ENCODE results near the gene GPNMB. TPM values are rescaled to one million over a fixed set of nuclear protein-coding genes. Genes with fewer than 3 reads are reported as not detected.
A peak's percentile ranks its signal among the peaks of the same experiment; 100 is the strongest.

GPNMB gene
- total RNA-seq, 1 experiment from 2014 or later: 14.3 TPM

DNA sequence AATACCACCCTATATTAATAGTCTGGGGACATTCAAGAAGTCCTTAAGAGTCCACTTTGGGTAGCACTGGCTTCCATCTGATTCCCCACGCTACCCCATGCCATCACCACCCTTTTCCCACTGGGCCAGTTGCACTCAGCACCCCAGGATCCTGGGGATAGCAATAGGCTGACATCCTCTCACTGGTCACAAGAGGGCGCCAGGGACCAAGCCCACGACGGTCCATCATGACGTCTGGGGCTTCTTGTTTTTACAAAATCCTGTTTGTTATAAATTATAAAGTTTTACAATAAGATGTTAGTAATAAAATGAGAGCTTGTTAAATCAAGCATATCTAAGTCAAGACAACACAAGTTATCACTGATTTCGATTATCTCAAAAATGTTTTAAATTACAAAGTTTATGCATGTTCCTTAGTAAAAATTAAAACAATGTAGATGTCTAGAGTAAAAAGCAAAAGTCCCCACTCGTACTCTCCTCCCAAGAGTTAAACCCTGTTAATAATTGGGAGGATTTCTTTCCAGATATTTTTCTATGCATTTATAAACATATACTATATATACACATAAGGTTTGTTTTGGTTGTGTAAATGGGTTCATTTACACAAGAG lies 15.4 kb downstream of the GPNMB start:
- peak; percentile 30 for DNase-seq (ENCODE audit: low spot score)
- in situ Hi-C loops (cut with HindIII; ENCODE audit: low sequenced_read_pairs): no loop called here

DNA sequence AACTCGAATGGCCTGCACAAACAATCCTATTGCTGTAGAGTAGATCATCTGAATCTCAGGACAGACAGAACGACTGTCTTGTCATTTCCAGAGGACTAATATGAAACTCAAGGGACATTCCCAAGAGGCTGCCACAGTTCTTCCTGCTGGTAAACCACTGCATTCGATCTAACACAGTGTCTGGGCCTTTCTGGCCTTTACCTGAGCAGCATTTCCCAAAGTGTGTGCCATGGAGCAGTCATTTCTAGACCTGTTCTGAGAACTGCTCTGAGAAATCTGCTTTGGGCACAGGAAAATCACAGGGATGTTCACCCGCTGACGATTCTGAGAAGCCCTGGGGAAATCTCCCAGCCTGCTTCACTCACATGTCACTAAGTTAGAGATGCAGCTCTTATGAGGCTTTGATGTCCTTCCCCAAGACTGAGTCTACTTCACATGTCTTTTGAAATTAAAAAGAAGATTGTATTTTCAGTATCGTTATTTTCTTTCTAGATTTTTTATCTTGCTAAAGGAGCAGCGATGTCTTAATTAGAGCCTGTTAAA lies 18.4 kb downstream of the GPNMB start:
- in situ Hi-C loops (cut with HindIII; ENCODE audit: low sequenced_read_pairs): no loop called here
- DNase-seq (ENCODE audit: low spot score): no peak

DNA sequence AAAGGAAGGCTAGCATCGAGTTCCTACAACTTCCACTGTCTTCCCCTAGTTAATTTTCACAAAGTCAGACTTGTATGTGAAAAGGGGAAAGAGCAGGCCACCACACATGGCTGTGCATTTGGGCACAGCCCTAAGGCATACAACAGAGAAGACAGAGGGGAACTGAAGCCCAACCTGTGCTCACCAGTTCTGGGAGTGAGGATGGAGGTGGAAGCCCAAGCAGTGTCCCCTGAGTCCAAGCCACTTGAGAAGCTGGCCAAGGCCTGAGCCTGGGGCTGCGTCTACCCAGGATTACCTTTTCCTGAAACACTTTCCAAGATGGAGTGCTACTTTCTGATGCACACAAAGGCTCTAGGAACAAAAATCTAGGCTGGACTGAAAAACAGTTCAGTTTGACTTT lies 20.3 kb downstream of the GPNMB start:
- DNase-seq (ENCODE audit: low spot score): no peak
- in situ Hi-C loops (cut with HindIII; ENCODE audit: low sequenced_read_pairs): no loop called here

DNA sequence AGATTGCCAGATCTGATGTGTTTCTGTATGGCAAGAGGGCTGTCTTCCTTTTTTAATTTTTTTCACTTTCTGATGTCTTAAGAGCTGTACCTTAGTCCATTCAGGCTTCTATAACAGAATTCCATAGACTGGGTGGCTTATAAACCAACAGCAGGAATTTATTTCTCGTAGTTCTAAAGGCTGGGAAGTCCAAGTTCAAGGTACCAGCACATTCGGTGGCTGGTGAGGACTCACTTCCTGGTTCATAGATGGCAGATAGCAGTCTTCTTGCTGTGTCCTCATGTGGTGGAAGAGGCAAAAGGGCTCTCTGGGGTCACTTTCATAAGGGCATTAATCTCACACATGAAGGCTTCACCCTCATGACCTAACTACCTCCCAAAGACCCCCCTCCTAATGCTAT lies 20.8 kb downstream of the GPNMB start:
- DNase-seq (ENCODE audit: low spot score): no peak
- in situ Hi-C loops (cut with HindIII; ENCODE audit: low sequenced_read_pairs): no loop called here

DNA sequence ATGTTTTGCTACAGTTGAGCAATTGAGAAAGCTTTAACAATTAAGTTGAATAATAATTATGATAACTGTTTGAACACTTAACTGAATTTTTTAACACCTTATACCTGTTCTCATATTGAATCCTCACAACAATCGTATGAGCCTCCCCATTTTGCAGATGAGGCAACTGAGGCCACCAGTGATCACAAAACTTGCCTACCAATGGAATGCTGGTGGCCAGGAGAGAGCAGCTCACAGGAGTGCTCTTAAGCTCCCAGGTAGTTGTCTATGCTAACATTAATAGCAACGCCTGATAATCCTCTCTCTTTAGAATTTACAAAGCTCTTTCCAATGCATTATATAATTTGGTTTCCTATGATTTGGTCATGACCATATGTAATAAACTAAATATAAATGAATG lies 21.6 kb downstream of the GPNMB start:
- in situ Hi-C loops (cut with HindIII; ENCODE audit: low sequenced_read_pairs): no loop called here
- no peak for DNase-seq (ENCODE audit: low spot score)

DNA sequence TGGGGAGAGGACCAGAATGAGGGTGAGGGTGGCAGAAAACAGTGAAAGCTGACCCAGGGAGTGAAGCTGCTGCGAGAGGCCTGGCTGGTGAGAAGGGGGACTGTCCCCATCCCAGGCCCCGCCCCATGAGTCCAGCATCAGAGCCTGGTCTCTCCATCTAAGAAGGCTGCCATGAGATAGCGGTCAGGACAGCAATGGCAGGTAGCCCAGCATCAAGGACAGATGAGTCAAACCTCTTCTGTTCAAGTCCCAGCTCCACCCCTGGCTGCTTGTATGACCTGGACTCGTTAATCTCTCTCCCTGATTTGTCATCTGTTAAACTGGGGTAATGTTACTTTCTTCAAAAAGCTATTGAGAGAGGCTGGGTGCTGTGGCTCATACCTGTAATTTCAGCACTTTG lies 22.2 kb downstream of the GPNMB start:
- in situ Hi-C loops (cut with HindIII; ENCODE audit: low sequenced_read_pairs): no loop called here
- DNase-seq (ENCODE audit: low spot score): no peak

DNA sequence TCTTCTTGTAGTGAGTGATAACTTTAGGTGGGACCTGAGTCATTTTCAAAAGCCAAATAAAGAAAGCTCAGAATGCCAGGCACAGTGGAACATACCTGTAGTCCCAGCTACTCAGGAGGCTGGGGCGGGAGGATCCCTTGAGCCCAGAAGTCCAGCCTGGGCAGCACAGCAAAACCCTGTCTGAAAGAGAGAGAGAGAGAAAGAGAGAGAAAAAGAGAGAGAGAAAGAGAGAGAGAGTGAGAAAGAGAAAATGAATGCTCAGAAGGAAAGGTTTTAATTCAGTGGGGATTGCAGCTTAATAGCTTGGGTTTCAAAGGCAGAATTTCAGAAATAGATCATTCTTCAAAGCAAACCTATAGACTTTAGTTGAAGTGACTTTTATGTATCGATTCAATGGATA lies 25.7 kb downstream of the GPNMB start:
- in situ Hi-C loops (cut with HindIII; ENCODE audit: low sequenced_read_pairs): loop anchor here (5.0 kb wide), 1 partner anchor 80 kb away; no protein-coding TSS in a partner anchor
- DNase-seq (ENCODE audit: low spot score): no peak

DNA sequence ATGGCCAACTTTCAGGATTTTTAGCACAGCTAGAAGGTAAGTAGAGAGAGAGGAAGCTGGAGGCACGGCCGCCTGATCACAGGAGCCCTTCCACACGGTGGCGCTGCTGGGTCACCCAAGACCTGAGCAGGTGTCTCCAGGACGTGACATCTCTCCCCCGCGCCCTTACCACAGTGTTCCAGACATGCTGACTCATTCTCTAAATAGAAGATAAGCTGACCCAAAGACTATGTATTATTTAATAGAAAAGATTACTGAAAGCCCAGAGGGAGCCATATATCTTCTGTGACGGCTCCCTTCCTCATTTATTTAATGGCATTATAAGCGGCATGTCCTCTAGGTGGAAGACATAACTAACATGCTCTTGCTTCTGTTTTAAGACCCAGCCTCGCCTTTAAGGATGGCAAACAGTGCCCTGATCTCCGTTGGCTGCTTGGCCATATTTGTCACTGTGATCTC lies 26.6 kb downstream of the GPNMB start:
- DNase-seq (ENCODE audit: low spot score): peak; percentile 47
- in situ Hi-C loops (cut with HindIII; ENCODE audit: low sequenced_read_pairs): loop anchor here (5.0 kb wide), 1 partner anchor 79 kb away; no protein-coding TSS in a partner anchor

DNA sequence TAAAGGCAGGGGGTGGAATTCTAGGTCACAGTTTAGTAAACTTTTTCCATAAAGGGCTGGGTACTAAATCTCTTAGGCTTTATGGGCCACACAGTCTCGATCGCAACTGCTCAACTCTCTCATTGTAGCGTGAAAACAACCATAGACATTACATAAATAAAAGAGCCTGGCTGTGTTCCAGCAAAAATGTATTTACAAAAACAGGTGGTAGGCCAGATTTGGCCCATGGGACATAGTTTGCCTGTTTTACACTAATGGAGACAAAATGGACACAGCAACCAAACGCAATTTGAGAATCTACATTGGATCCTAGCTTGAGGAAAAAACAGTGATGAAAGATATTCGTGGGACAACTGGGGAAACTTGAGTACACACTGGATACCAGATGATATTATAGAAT lies 29.3 kb downstream of the GPNMB start:
- no peak for DNase-seq (ENCODE audit: low spot score)
- in situ Hi-C loops (cut with HindIII; ENCODE audit: low sequenced_read_pairs): no loop called here

DNA sequence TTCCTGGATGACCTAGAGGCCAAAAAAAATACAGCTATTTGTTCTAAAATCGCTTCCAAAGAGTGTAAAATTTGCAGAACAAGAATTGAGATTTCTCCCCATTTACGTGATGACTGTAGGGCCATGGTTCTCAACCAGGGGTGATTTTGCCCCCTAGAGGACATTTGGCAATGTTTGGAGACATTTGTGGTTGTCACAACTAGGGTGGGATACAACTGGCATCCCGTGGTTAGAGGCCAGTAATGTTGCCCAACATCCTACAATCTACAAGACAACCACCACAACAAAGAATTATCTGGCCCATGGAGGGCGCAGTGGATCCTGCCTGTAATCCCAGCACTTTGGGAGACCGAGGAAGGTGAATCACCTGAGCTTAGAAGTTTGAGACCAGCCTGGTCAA lies 29.8 kb downstream of the GPNMB start:
- in situ Hi-C loops (cut with HindIII; ENCODE audit: low sequenced_read_pairs): no loop called here
- DNase-seq (ENCODE audit: low spot score): no peak

DNA sequence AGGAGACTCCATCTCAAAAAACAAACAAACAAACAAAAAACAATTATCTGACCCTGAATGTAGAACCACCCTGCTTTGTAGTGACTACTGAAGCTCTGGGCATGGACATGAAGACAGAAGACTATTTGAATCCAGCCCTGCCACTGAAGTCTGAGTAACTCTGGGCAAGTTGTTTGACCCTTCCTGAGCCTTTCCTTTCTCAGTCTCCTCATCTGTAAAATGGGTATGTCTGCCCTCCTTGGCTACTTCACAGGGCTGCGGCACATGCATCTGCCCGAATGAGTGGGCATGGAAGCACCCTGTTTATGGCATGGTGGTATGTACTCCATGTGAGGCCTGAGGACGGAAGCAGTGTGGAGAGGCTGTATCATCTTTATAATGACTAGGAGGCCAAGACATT lies 30.4 kb downstream of the GPNMB start:
- in situ Hi-C loops (cut with HindIII; ENCODE audit: low sequenced_read_pairs): no loop called here
- DNase-seq (ENCODE audit: low spot score): no peak

DNA sequence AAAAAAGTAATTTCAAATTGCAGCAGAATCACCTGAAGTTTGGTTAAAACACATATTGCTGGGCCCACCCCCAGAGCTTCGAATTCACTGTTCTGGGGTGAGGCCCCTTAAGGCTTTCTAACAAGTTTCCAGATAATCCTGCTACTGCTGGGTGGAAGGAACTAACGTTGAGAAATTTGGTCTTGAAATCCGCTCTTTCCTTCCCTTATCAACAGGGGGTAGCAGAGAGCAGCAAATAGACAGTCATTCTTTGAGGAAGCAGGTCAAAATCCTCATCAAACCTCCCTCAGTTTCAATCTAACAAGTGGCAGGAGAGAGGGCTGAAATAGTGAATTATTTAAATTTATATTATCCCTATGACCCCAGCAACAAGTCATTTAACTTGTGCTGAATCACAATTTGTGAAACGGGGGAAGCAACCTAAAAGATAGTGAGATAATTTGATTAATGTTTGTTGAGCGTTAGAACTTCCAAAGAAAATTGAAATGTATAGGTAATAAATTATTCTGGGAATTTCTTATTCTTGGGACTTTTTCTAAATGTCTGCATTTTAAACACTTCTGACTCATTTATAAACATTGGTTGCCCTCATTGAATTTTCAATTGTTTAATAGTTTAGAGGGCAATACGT lies 30.9 kb downstream of the GPNMB start:
- in situ Hi-C loops (cut with HindIII; ENCODE audit: low sequenced_read_pairs): no loop called here
- peak; percentile 53 for DNase-seq (ENCODE audit: low spot score)

DNA sequence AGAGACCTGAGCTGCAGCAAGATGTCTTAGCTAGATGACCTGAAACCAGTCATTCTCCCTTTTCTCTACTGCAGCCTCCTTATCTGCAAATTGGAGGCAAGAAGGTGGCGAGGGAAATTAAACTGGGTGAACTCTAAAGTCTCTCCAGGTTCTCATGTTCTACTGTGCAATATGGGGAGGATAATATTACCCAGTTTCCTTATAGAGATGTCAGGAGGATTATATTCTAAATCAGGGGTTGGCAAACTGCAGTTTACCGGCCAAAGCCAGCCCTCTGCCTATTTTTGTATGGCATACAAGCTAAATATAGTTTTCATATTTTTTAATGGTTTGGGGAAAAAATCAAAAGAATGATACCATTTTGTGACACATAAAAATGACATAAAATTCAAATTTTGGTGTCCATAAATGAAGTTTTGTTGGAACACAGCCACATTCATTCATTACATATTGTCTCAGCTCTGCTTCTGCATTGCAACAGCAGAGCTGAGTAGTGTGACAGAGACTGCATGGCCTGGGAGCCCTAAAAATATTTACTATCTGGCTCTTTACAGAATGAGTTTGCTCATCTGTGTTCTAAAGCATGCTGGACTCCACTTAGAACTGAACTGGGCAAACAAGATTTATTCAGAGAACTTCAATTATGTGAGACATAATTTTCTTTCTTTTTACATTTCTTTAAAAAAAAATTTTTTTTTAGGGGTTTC lies 33.4 kb downstream of the GPNMB start:
- in situ Hi-C loops (cut with HindIII; ENCODE audit: low sequenced_read_pairs): no loop called here
- DNase-seq (ENCODE audit: low spot score): no peak

DNA sequence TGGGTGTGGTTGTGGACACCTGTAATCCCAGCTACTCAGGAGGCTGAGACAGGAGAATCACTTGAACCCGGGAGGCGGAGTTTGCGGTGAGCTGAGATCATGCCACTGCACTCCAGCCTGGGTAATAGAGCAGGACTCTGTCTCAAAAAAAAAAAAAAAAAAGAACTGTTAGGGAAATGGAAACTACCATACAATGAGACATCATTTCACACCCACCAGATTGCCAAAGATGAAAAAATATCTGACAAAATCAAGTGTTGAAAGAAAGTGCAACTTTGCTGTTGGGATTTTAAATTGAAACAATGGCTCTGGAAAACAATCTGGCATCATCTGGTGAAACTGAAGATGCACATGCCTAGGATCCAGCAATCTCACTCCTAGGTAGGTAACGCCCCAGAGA lies 36.5 kb downstream of the GPNMB start:
- in situ Hi-C loops (cut with HindIII; ENCODE audit: low sequenced_read_pairs): no loop called here
- DNase-seq (ENCODE audit: low spot score): no peak

DNA sequence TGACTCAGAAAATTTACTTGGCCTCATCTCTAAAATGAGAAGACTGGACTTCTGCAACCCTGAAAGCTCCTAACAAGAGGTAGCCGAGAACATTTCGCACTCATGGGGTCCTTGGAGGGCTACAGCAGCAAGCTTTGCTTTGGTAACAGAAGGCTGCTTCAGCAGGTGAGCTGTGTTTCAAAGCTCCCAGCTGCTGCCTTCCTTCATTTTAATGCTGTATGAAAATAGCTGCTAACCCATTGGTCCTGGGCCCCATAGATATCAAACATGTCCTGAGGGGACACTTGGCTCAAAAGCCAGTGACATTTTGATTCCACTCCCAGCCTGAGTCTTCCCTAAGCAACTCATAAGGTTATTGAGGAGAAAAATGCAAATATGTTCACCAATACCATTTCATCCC lies 38.3 kb downstream of the GPNMB start:
- in situ Hi-C loops (cut with HindIII; ENCODE audit: low sequenced_read_pairs): no loop called here

DNA sequence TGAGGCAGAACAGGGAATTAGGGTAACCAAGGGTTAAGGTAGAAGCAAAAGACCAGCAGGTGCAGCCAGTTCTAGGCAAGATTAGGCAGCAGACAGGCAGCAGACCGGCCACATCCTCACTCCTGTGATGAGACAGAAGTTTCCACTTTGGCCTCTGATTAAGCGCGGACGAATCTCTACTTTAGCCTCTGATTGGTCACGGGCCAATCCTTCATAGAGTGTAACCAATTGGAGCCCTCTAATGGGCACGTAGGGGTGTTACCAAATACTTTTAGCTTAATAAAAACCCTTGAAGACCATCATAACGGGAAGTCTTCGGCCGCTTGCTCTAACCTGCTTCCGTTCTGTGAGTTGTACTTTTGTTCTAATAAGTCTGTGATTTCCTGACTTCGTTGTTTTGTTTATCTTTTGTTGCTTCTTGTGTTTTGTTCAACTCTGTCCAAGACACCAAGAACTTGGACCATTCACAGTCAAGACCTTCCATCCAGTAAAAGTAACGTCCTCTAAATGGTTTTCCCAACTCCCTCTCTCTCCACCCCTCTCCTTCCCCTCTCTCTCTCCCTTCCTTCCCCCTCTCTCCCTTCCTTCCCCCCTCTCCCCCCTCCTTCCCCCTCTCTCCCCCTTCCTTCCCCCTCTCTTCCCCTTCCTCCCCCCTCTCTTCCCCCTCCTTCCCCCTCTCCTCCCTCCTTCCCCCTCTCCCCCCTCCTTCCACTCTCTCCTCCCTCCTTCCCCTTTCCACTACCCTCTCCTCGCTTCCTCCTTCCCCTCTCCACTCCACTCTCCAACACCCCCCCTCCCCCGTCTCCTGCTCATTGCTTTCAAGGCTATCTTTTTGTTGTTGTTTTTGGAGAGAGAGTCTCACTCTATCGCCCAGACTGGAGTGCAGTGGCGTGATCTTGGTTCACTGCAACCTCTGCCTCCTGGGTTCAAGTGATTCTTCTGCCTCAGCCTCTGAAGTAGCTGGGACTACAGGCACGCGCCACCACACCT lies 39.4 kb downstream of the GPNMB start:
- in situ Hi-C loops (cut with HindIII; ENCODE audit: low sequenced_read_pairs): no loop called here
- DNase-seq (ENCODE audit: low spot score): no peak

More for the DNA sequence above, 38.3 kb downstream of the GPNMB start:
- DNase-seq (ENCODE audit: low spot score): no peak

DNA sequence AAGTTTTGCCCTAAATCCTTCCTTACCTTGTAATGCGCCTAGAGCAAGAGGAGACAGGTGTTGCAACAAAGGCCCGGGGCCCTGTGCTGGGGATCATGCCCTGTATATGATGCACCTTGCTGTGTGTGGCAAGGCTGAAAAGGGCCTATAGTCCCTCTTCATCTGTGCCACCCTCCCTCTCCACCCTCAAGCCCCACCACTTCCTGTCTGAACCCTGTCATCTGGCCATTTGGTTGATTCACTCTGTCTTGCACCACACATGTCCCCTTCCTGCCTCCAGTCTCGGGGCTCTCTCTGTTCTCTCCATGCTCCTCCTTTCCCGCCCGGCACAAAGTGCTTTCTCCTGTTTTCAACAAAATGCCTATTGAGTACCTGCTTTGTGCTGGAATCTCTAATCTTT lies 41.0 kb downstream of the GPNMB start:
- DNase-seq (ENCODE audit: low spot score): no peak
- in situ Hi-C loops (cut with HindIII; ENCODE audit: low sequenced_read_pairs): no loop called here

DNA sequence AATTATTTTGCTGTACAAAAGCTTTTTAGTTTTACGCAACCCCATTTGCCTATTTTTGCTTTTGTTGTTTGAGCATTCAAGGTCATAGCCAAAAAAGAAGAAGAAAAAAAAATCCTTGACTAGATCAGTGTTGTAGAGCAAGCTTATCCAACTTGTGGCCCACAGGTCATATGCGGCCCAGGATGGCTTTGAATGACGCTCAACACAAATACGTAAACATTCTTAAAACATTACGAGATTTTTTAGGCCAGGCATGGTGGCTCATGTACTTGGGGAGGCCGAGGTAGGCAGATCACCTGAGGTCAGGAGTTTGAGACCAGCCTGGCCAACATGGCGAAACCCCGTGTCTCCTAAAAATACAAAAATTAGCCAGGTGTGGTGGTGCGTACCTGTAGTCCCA lies 44.4 kb downstream of the GPNMB start:
- in situ Hi-C loops (cut with HindIII; ENCODE audit: low sequenced_read_pairs): no loop called here
- no peak for DNase-seq (ENCODE audit: low spot score)

DNA sequence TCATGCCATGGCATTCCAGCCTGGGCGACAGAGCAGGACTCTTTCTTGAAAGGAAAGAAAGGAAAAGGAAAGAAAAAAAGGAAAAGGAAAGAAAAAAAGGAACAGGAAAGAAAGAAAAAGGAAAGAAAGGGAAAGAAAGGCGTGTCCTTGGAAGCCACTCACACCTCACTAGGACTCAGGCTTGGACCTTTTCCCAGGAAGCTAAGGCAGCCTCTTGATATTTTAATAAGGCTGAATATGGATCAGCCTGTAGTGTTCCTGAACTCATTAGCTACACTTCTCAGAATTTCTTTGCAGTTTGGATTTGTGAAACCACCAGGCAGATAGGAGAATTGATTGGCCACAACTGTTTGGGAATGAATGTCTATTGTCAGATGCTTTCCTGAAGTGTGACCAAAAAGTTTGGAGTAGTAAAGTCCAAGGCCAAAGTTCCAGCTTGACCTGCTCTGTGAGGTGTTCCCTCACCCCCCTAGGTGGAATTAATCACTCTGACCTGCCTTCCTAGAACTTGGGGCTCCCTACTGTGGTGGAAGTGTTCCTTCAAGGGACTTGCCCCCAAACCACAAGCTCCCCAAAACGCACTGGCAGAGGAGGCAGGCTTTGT lies 45.5 kb downstream of the GPNMB start:
- no peak for DNase-seq (ENCODE audit: low spot score)
- in situ Hi-C loops (cut with HindIII; ENCODE audit: low sequenced_read_pairs): no loop called here

Data from G401 (cell line).